ENCODE data around the gene VPS45.
"Not testable (repeated sequence)": the region's sequence is repeated elsewhere in the genome, so short reads cannot be mapped to it uniquely, and the experiment has no call there.

Gene VPS45

GRCh38 chr1:150134537-150134936 is 67.0 kb downstream of the VPS45 start:
- DNase-seq (ENCODE audit: low spot score), result no peak

- DNase-seq (ENCODE audit: low spot score), result not testable (repeated sequence)
These were observed 67.8 kb downstream of the VPS45 start for GRCh38 chr1:150135400-150135799.

- no peak for DNase-seq (ENCODE audit: low spot score)
These were observed 70.5 kb downstream of the VPS45 start for GRCh38 chr1:150138044-150138443.

GRCh38 chr1:150141452-150141851 is 73.9 kb downstream of the VPS45 start:
- no peak for DNase-seq (ENCODE audit: low spot score)

GRCh38 chr1:150142083-150142482 is 74.5 kb downstream of the VPS45 start:
- DNase-seq (ENCODE audit: low spot score), result no peak

- no peak for DNase-seq (ENCODE audit: low spot score)
These were observed 77.0 kb downstream of the VPS45 start for GRCh38 chr1:150144606-150145005.

- not testable (repeated sequence) for DNase-seq (ENCODE audit: low spot score)
These were observed 78.4 kb downstream of the VPS45 start for GRCh38 chr1:150146016-150146415.

GRCh38 chr1:150146849-150147542 is 79.4 kb downstream of the VPS45 start:
- no peak for DNase-seq (ENCODE audit: low spot score)

GRCh38 chr1:150148837-150149270 is 81.3 kb downstream of the VPS45 start:
- DNase-seq (ENCODE audit: low spot score), result no peak

GRCh38 chr1:150149271-150150132 is 81.9 kb downstream of the VPS45 start, which contains the start of gene PLEKHO1:
TSS of gene PLEKHO1 (plus strand) at chr1:150149916. CDS start at chr1:150150258, 342 bp downstream.
- peak; percentile 75 for DNase-seq (ENCODE audit: low spot score)

- no peak for DNase-seq (ENCODE audit: low spot score)
These were observed 82.8 kb downstream of the VPS45 start for GRCh38 chr1:150150133-150151021.

- peak; percentile 65 for DNase-seq (ENCODE audit: low spot score)
These were observed 84.0 kb downstream of the VPS45 start for GRCh38 chr1:150151291-150152181.

- no peak for DNase-seq (ENCODE audit: low spot score)
These were observed 84.6 kb downstream of the VPS45 start for GRCh38 chr1:150152182-150152536.

GRCh38 chr1:150152772-150153456 is 85.3 kb downstream of the VPS45 start:
- DNase-seq (ENCODE audit: low spot score), result peak; percentile 94

GRCh38 chr1:150154143-150154542 is 86.6 kb downstream of the VPS45 start:
- DNase-seq (ENCODE audit: low spot score), result no peak

GRCh38 chr1:150155413-150156071 is 88.0 kb downstream of the VPS45 start:
- no peak for DNase-seq (ENCODE audit: low spot score)

GRCh38 chr1:150156868-150157603 is 89.5 kb downstream of the VPS45 start:
- DNase-seq (ENCODE audit: low spot score), result no peak

GRCh38 chr1:150159550-150159949 is 92.0 kb downstream of the VPS45 start:
- DNase-seq (ENCODE audit: low spot score), result no peak

- no peak for DNase-seq (ENCODE audit: low spot score)
These were observed 93.5 kb downstream of the VPS45 start for GRCh38 chr1:150160964-150161621.

All from kidney capillary endothelial cell (primary cell).